PC-3 (cell line): ENCODE measurements around the gene CEP63. TPM values are rescaled to one million over a fixed set of nuclear protein-coding genes. Genes with fewer than 3 reads are reported as not detected.
A peak's percentile ranks its signal among the peaks of the same experiment; 100 is the strongest.

ENCODE experiments used
- ATAC-seq: fragments of 200-7000 bp; cut with Tn5 transposase; 2 replicates; pipeline ENCODE4 v1.9.1; 2020; ENCODE audit warnings: mild to moderate bottlenecking, moderate library complexity
- BruUV-seq: library from RNA; stranded (reverse); fragments of 400-500 nt; replicated peaks from 2 replicates; lab custom pipeline; 2021; lab: Mats Ljungman, UMichigan
- CTCF ChIA-PET: fragments of 300-600 bp; sonication (Branson Sonifier 250); formaldehyde crosslinking; loops from one replicate; lab custom pipeline; 2022; ENCODE audit warnings: antibody characterized with exemption; lab: Charles Lee
- POLR2A ChIA-PET: fragments of 300-600 bp; sonication (Branson Sonifier 250); formaldehyde crosslinking; loops from one replicate; lab custom pipeline; 2022; ENCODE audit warnings: antibody characterized with exemption; ENCODE audit not compliant: unreplicated experiment; lab: Charles Lee
- DNase-seq: peaks from one replicate; pipeline ENCODE4 v3.0.0-alpha.2; 2015
- H2AFZ ChIP-seq: fragments of 300-600 bp; sonication (generic); 2 replicates; pipeline ENCODE4 v1.6.0; 2016; ENCODE audit warnings: antibody characterized with exemption, low read length
- H3F3A ChIP-seq: fragments of 300-600 bp; sonication (generic); one replicate; pipeline ENCODE4 v1.6.0; 2017; ENCODE audit warnings: antibody characterized with exemption, low read length, control low read depth, mild to moderate bottlenecking; ENCODE audit not compliant: unreplicated experiment
- H3K27ac ChIP-seq: fragments of 300-600 bp; sonication (generic); 2 replicates; pipeline ENCODE4 v1.5.1; 2016; ENCODE audit warnings: mild to moderate bottlenecking, low read length
- H3K27me3 ChIP-seq: fragments of 300-600 bp; sonication (generic); 2 replicates; pipeline ENCODE4 v1.6.1; 2016; ENCODE audit warnings: low read length, mixed read lengths
- H3K36me3 ChIP-seq: fragments of 300-600 bp; sonication (generic); 2 replicates; pipeline ENCODE4 v1.6.1; 2016; ENCODE audit warnings: low read depth, mixed run types, low read length, mixed read lengths
- H3K4me1 ChIP-seq: fragments of 300-600 bp; sonication (generic); 2 replicates; pipeline ENCODE4 v1.5.1; 2016; ENCODE audit warnings: low read length; ENCODE audit not compliant: insufficient read depth
- H3K4me2 ChIP-seq: fragments of 300-600 bp; sonication (generic); 2 replicates; pipeline ENCODE4 v1.6.0; 2016; ENCODE audit warnings: low read length
- H3K4me3 ChIP-seq: fragments of 300-600 bp; sonication (generic); 2 replicates; pipeline ENCODE4 v1.5.1; 2016; ENCODE audit warnings: mild to moderate bottlenecking, low read length, mixed read lengths
- H3K79me2 ChIP-seq: fragments of 300-600 bp; sonication (generic); 2 replicates; pipeline ENCODE4 v1.6.1; 2017; ENCODE audit warnings: low read length, mixed read lengths
- H3K9ac ChIP-seq: fragments of 300-600 bp; sonication (generic); 2 replicates; pipeline ENCODE4 v1.6.0; 2016; ENCODE audit warnings: mild to moderate bottlenecking, low read length
- H3K9me2 ChIP-seq: fragments of 300-600 bp; sonication (generic); replicated peaks from 2 replicates; pipeline ENCODE4 v1.6.1; 2016; ENCODE audit warnings: mixed run types, low read length, mixed read lengths
- H3K9me3 ChIP-seq: fragments of 300-600 bp; sonication (generic); 2 replicates; pipeline ENCODE4 v1.6.1; 2016; ENCODE audit warnings: low read length, mixed read lengths
- H4K20me1 ChIP-seq: fragments of 300-600 bp; sonication (generic); 2 replicates; pipeline ENCODE4 v1.6.1; 2016; ENCODE audit warnings: low read length, mixed read lengths
- CTCF ChIP-seq: fragments of 300-600 bp; sonication (generic); conservative IDR thresholded peaks from 2 replicates; pipeline ENCODE4 v1.5.1; 2017; ENCODE audit warnings: antibody characterized with exemption, low read depth, mild to moderate bottlenecking, low read length
- EZH2 ChIP-seq: fragments of 300-600 bp; sonication (generic); IDR thresholded peaks from one replicate; pipeline ENCODE4 v1.6.1; 2017; ENCODE audit warnings: antibody characterized with exemption, mild to moderate bottlenecking, low read length; ENCODE audit not compliant: unreplicated experiment
- EZH2phosphoT487 ChIP-seq: fragments of 300-600 bp; sonication (generic); IDR thresholded peaks from 2 replicates; pipeline ENCODE4 v1.6.1; 2018; ENCODE audit warnings: mild to moderate bottlenecking, antibody characterized with exemption, low read length, borderline replicate concordance
- intact Hi-C: fragments of 100-400 bp; cut with micrococcal nuclease; formaldehyde crosslinking; loops from 2 replicates; pipeline ENCODE4 v1.9.0; 2023
- total RNA-seq: library from RNA; depleted of rRNA; stranded (reverse); fragments of >200 nt; gene quantifications from 2 replicates; pipeline ENCODE4 v1.2.3, GENCODE V29; 2014

Gene CEP63
- total RNA-seq, 1 experiment from 2014 or later, result 15.4 TPM

- H3K4me2 ChIP-seq, result no peak overlapping the region
- BruUV-seq, result no TSS peak
- intact Hi-C loops, result no loop called here
- H3K36me3 ChIP-seq, result no peaks in the 10 kb centered on the region
- H3K79me2 ChIP-seq, result no peaks in the 10 kb centered on the region
- no peaks in the 10 kb centered on the region for H3F3A ChIP-seq
- TF ChIP-seq EZH2, result no peak
- TF ChIP-seq EZH2phosphoT487, result no peak
- no peak for TF ChIP-seq CTCF
- H3K4me3 ChIP-seq, result no peak overlapping the region
- 0 out of 2 replicates have a peak, but pooled peaks cover 7% of the 10 kb centered on the region for H3K4me1 ChIP-seq
- H4K20me1 ChIP-seq, result no peaks in the 10 kb centered on the region
- ChIA-PET POLR2A (no interaction called here), CTCF (no interaction called here)
- H3K27me3 ChIP-seq, result no peaks in the 10 kb centered on the region
- H3K9ac ChIP-seq, result no peak overlapping the region
- peak; percentile 27 for DNase-seq
- no peak overlapping the region for H3K27ac ChIP-seq
- H3K9me3 ChIP-seq, result no peaks in the 10 kb centered on the region
- no peak overlapping the region for H2AFZ ChIP-seq
- no peaks in the 10 kb centered on the region for H3K9me2 ChIP-seq
- ATAC-seq, result no peak
These were observed 44.5 kb upstream of the CEP63 start for GRCh38 chr3:134441321-134441720.

- POLR2A ChIA-PET, result no interaction called here
- no peak for ATAC-seq
These were observed 44.0 kb upstream of the CEP63 start for GRCh38 chr3:134441821-134442220.

More at GRCh38 chr3:134441821-134442220, 44.0 kb upstream of the CEP63 start:
- Histone ChIP-seq H2AFZ (no peak overlapping the region), H3K27me3 (no peaks in the 10 kb centered on the region), H3K27ac (no peak overlapping the region), H3K9me2 (no peaks in the 10 kb centered on the region), H3K9me3 (no peaks in the 10 kb centered on the region), H4K20me1 (no peaks in the 10 kb centered on the region), H3F3A (no peaks in the 10 kb centered on the region), H3K4me2 (no peak overlapping the region), H3K9ac (no peak overlapping the region), H3K79me2 (no peaks in the 10 kb centered on the region), H3K36me3 (no peaks in the 10 kb centered on the region), H3K4me3 (no peak overlapping the region), H3K4me1 (0 out of 2 replicates have a peak, but pooled peaks cover 7% of the 10 kb centered on the region)
- BruUV-seq, result no TSS peak
- CTCF ChIA-PET, result no interaction called here
- TF ChIP-seq EZH2phosphoT487 (no peak), CTCF (no peak), EZH2 (no peak)
- DNase-seq, result no peak
- intact Hi-C loops, result no loop called here
